ENCODE data around the gene DLX1. TPM values are rescaled to one million over a fixed set of nuclear protein-coding genes. Genes with fewer than 3 reads are reported as not detected.
A peak's percentile ranks its signal among the peaks of the same experiment; 100 is the strongest.

The DLX1 gene
- 1 to 10 TPM in 1 of 5 donors, not detected in 4; 1.1 TPM for total RNA-seq
- under 1 TPM in 1 of 3 donors, not detected in 2; 0.25 TPM for polyA plus RNA-seq
- long read RNA-seq, donor 1, partial matches to known transcripts: 0 of 3 reads
- long read RNA-seq, donor 1, other reads (novel, unspliced or antisense): 0 of 3 reads
- long read RNA-seq, donor 2, partial matches to known transcripts: 0 of 8 reads
- long read RNA-seq, donor 2, other reads (novel, unspliced or antisense): 0 of 8 reads
- long read RNA-seq, donor 3, partial matches to known transcripts: 0 of 2 reads
- long read RNA-seq, donor 3, other reads (novel, unspliced or antisense): 0 of 2 reads
- long read RNA-seq, donor 4: 0 reads
- long read RNA-seq, donor 5, partial matches to known transcripts: 0 of 1 reads
- long read RNA-seq, donor 5, other reads (novel, unspliced or antisense): 0 of 1 reads
- long read RNA-seq, donor 6: 0 reads
- long read RNA-seq, donor 7, partial matches to known transcripts: 0 of 4 reads
- long read RNA-seq, donor 7, other reads (novel, unspliced or antisense): 0 of 4 reads
- long read RNA-seq, donor 8: 0 reads
- long read RNA-seq, donor 9, partial matches to known transcripts: 0 of 1 reads
- long read RNA-seq, donor 9, other reads (novel, unspliced or antisense): 0 of 1 reads
- long read RNA-seq, donor 10: 0 reads

GRCh38 chr2:172085460-172086159 is at the start of gene DLX1:
Gene DLX1 (plus strand): TSS chr2:172085507. CDS start chr2:172085678, 171 bp downstream.
- peak in 1 of 2 donors; percentile 51 for DNase-seq
- intact Hi-C loops (cut with DNase I; ENCODE audit: low total_unique reads): no loop called here
- H3K36me3 ChIP-seq: no peaks in the 10 kb centered on the region
- H3K4me3 ChIP-seq: peak within 1 kb of the TSS; percentile 31 to 61 (median 43)
- peaks cover 36 to 79% (median 62%) of the 10 kb centered on the region in 4 donors for H3K4me1 ChIP-seq
- H3K27me3 ChIP-seq: peaks cover 92 to 100% (median 100%) of the 10 kb centered on the region in 3 donors
- no peak for TF ChIP-seq EP300 (IDR thresholded peaks at IDR 0.05)
- TF ChIP-seq POLR2AphosphoS5 (IDR thresholded peaks at IDR 0.05): no peak
- TF ChIP-seq, protein P1, sequence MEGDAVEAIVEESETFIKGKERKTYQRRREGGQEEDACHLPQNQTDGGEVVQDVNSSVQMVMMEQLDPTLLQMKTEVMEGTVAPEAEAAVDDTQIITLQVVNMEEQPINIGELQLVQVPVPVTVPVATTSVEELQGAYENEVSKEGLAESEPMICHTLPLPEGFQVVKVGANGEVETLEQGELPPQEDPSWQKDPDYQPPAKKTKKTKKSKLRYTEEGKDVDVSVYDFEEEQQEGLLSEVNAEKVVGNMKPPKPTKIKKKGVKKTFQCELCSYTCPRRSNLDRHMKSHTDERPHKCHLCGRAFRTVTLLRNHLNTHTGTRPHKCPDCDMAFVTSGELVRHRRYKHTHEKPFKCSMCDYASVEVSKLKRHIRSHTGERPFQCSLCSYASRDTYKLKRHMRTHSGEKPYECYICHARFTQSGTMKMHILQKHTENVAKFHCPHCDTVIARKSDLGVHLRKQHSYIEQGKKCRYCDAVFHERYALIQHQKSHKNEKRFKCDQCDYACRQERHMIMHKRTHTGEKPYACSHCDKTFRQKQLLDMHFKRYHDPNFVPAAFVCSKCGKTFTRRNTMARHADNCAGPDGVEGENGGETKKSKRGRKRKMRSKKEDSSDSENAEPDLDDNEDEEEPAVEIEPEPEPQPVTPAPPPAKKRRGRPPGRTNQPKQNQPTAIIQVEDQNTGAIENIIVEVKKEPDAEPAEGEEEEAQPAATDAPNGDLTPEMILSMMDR (IDR thresholded peaks at IDR 0.05): no peak
- no peak for TF ChIP-seq POLR2A (IDR thresholded peaks at IDR 0.05)
- 3 to 5% (median 5%) methylated on average over 26 to 34 of the region's 34 CpGs for WGBS, 5 donors
- no peak within 1 kb of the TSS for H3K27ac ChIP-seq
- H3K9me3 ChIP-seq: peaks cover 0 to 14% (median 2%) of the 10 kb centered on the region in 4 donors

DNA sequence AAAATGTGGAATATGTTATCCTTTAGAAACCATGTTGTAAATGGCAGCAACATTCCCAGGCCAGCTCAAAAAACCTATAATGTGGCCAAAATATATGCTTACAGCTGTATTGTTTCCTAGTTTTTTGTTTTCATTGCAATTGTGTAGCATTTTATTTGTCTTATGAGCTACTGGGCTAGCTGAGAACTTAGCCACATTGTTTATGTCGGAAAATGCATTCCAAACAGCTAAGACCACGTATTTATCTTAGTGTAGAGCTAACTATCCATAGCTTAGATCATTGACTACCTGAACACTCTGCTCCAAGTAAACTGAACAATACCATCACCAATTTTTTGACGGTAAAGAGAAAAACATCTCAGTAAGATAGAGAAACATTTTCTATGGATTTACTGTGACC is 47.2 kb upstream of the DLX1 start:
- intact Hi-C loops (cut with DNase I; ENCODE audit: low total_unique reads): no loop called here
- 82 to 95% (median 87%) methylated on average over 3 of the region's 3 CpGs for whole genome bisulfite sequencing, 5 donors
- TF ChIP-seq, protein P1 (IDR thresholded peaks at IDR 0.05): no peak
- TF ChIP-seq POLR2A (IDR thresholded peaks at IDR 0.05) (no peak), POLR2AphosphoS5 (IDR thresholded peaks at IDR 0.05) (no peak), EP300 (IDR thresholded peaks at IDR 0.05) (no peak)
- DNase-seq: no peak
- no peak overlapping the region for H3K4me3 ChIP-seq
- H3K27me3 ChIP-seq: no peaks in the 10 kb centered on the region
- no peaks in the 10 kb centered on the region for H3K9me3 ChIP-seq
- H3K4me1 ChIP-seq: no peaks in the 10 kb centered on the region
- H3K36me3 ChIP-seq: no peaks in the 10 kb centered on the region
- no peak overlapping the region for H3K27ac ChIP-seq

- TF ChIP-seq, protein P1 (IDR thresholded peaks at IDR 0.05): no peak
- TF ChIP-seq POLR2A (IDR thresholded peaks at IDR 0.05) (no peak), POLR2AphosphoS5 (IDR thresholded peaks at IDR 0.05) (no peak), EP300 (IDR thresholded peaks at IDR 0.05) (no peak)
- H3K4me3 ChIP-seq: no peak overlapping the region
- no peaks in the 10 kb centered on the region for H3K4me1 ChIP-seq
- DNase-seq: no peak
- no peak overlapping the region for H3K27ac ChIP-seq
- H3K27me3 ChIP-seq: no peaks in the 10 kb centered on the region
- H3K9me3 ChIP-seq: no peaks in the 10 kb centered on the region
- intact Hi-C loops (cut with DNase I; ENCODE audit: low total_unique reads): no loop called here
- no peaks in the 10 kb centered on the region for H3K36me3 ChIP-seq
- 91 to 96% (median 93%) methylated on average over 2 of the region's 2 CpGs for WGBS, 5 donors
Observed at GRCh38 chr2:172038604-172039003, 46.7 kb upstream of the DLX1 start.

- intact Hi-C loops (cut with DNase I; ENCODE audit: low total_unique reads): no loop called here
- H3K36me3 ChIP-seq: no peaks in the 10 kb centered on the region
- DNase-seq: no peak
- TF ChIP-seq, protein P1 (IDR thresholded peaks at IDR 0.05): no peak
- TF ChIP-seq EP300 (IDR thresholded peaks at IDR 0.05) (no peak), POLR2AphosphoS5 (IDR thresholded peaks at IDR 0.05) (no peak), POLR2A (IDR thresholded peaks at IDR 0.05) (no peak)
- 76 to 84% (median 80%) methylated on average over 3 of the region's 3 CpGs for WGBS, 5 donors
- H3K4me1 ChIP-seq: no peaks in the 10 kb centered on the region
- H3K4me3 ChIP-seq: no peak overlapping the region
- no peaks in the 10 kb centered on the region for H3K9me3 ChIP-seq
- H3K27ac ChIP-seq: no peak overlapping the region
- no peaks in the 10 kb centered on the region for H3K27me3 ChIP-seq
Observed at GRCh38 chr2:172039011-172039704, 46.1 kb upstream of the DLX1 start.

Data from stomach (tissue), 19 donors.